ENCODE measurements around the gene SYTL1.
A peak's percentile ranks its signal among the peaks of the same experiment; 100 is the strongest.

Gene SYTL1

GRCh38 chr1:27341525-27342252 is at the start of gene SYTL1:
TSS of gene SYTL1 (plus strand) at chr1:27342022. CDS start at chr1:27345335, 3,313 bp downstream.
- DNase-seq (ENCODE audit: low read depth): no peak
- peak within 1 kb of the TSS; percentile 66 for H3K4me3 ChIP-seq (ENCODE audit: low read depth, low read length)
- no peak for TF ChIP-seq CTCF (IDR thresholded peaks at IDR 0.05; ENCODE audit: control insufficient read depth, extremely low read depth, insufficient read depth)

- no peak overlapping the region for H3K4me3 ChIP-seq (ENCODE audit: low read depth, low read length)
- no peak for DNase-seq (ENCODE audit: low read depth)
- no peak for TF ChIP-seq CTCF (IDR thresholded peaks at IDR 0.05; ENCODE audit: control insufficient read depth, extremely low read depth, insufficient read depth)
Observed at GRCh38 chr1:27292106-27292505, 49.7 kb upstream of the SYTL1 start.

GRCh38 chr1:27293915-27294314 is 47.9 kb upstream of the SYTL1 start:
- H3K4me3 ChIP-seq (ENCODE audit: low read depth, low read length): no peak overlapping the region
- no peak for TF ChIP-seq CTCF (IDR thresholded peaks at IDR 0.05; ENCODE audit: control insufficient read depth, extremely low read depth, insufficient read depth)
- DNase-seq (ENCODE audit: low read depth): no peak

- no peak for DNase-seq (ENCODE audit: low read depth)
- no peak overlapping the region for H3K4me3 ChIP-seq (ENCODE audit: low read depth, low read length)
- TF ChIP-seq CTCF (IDR thresholded peaks at IDR 0.05; ENCODE audit: control insufficient read depth, extremely low read depth, insufficient read depth): peak; percentile 74
Observed at GRCh38 chr1:27296773-27297291, 45.0 kb upstream of the SYTL1 start.

GRCh38 chr1:27297903-27298302 is 43.9 kb upstream of the SYTL1 start:
- no peak for DNase-seq (ENCODE audit: low read depth)
- no peak for TF ChIP-seq CTCF (IDR thresholded peaks at IDR 0.05; ENCODE audit: control insufficient read depth, extremely low read depth, insufficient read depth)
- no peak overlapping the region for H3K4me3 ChIP-seq (ENCODE audit: low read depth, low read length)

- H3K4me3 ChIP-seq (ENCODE audit: low read depth, low read length): no peak overlapping the region
- DNase-seq (ENCODE audit: low read depth): no peak
- TF ChIP-seq CTCF (IDR thresholded peaks at IDR 0.05; ENCODE audit: control insufficient read depth, extremely low read depth, insufficient read depth): no peak
Observed at GRCh38 chr1:27298632-27299384, 43.0 kb upstream of the SYTL1 start.
